ES-I3 (cell line): ENCODE data around the gene TRIM68.

Experiments used
- H3K36me3 ChIP-seq: 2 replicates; pipeline ENCODE4 v1.6.1; 2013; ENCODE audit warnings: mild to moderate bottlenecking, low read length, control low read depth, moderate library complexity; ENCODE audit not compliant: insufficient read depth
- H3K4me1 ChIP-seq: 2 replicates; pipeline ENCODE4 v1.6.1; 2013; ENCODE audit warnings: mild to moderate bottlenecking, control low read depth, low read length; ENCODE audit not compliant: insufficient read depth
- H3K9ac ChIP-seq: 2 replicates; pipeline ENCODE4 v1.6.1; 2013; ENCODE audit warnings: low read depth, mild to moderate bottlenecking, low read length, moderate library complexity
- H3K9me3 ChIP-seq: 2 replicates; pipeline ENCODE4 v1.6.1; 2013; ENCODE audit warnings: mild to moderate bottlenecking, low read length, moderate library complexity; ENCODE audit not compliant: control insufficient read depth, insufficient read depth

Gene TRIM68

DNA sequence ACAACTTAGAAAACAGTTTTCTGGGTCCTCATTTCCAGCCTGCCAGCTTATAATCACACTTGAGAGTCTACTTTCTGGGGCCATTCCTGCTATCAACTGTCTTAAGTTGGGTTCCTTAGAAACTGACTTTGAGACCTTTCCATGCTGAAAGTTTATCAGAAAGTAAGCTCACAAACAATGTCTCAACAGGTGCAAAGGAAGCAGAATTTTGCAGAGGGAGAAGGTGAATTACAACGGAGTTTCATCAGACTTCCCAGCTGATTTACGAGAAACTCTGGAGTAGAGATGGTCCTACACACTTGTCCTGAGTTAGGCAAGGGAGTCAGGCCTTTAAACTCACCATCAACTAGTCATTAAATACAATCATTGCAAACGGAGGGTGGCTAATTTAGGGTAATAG is 31.2 kb downstream of the TRIM68 start:
- Histone ChIP-seq H3K9ac (no peak overlapping the region), H3K9me3 (no peaks in the 10 kb centered on the region), H3K36me3 (no peaks in the 10 kb centered on the region), H3K4me1 (peaks cover 2% of the 10 kb centered on the region; the same call in 1 of the 2 replicates)

DNA sequence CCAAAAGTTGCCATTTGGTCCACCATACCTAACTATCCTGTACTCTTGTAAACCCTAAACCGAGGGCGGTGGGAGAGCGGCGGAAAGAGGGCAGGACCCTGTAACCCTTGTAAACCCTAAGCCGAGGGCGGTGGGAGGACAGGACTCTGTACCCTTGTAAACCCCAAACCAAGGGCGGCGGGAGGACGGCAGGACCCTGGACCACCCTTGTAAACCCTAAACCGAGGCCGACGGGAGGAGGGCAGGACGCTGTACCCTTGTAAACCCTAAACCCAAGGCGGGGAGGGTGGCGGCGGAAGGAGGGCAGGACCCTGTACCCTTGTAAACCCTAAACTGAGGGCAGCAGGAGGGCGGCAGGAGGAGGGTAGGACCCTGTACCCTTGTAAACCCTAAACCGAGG is 39.0 kb downstream of the TRIM68 start:
- Histone ChIP-seq H3K9me3 (no peaks in the 10 kb centered on the region), H3K9ac (no peak overlapping the region), H3K36me3 (no peaks in the 10 kb centered on the region), H3K4me1 (peaks cover 9% of the 10 kb centered on the region; the same call in 1 of the 2 replicates)

GRCh38 chr11:4565371-4565770 is 42.7 kb downstream of the TRIM68 start:
- Histone ChIP-seq H3K9me3 (no peaks in the 10 kb centered on the region), H3K4me1 (no peaks in the 10 kb centered on the region), H3K9ac (no peak overlapping the region)

GRCh38 chr11:4560467-4560866 is 47.6 kb downstream of the TRIM68 start:
- Histone ChIP-seq H3K9ac (no peak overlapping the region), H3K4me1 (no peaks in the 10 kb centered on the region), H3K9me3 (no peaks in the 10 kb centered on the region), H3K36me3 (no peaks in the 10 kb centered on the region)

More at GRCh38 chr11:4565371-4565770, 42.7 kb downstream of the TRIM68 start:
- H3K36me3 ChIP-seq: no peaks in the 10 kb centered on the region

- Histone ChIP-seq H3K9ac (no peak overlapping the region), H3K36me3 (no peaks in the 10 kb centered on the region), H3K9me3 (no peaks in the 10 kb centered on the region), H3K4me1 (no peaks in the 10 kb centered on the region)
Observed at GRCh38 chr11:4559527-4560440, 48.2 kb downstream of the TRIM68 start.

DNA sequence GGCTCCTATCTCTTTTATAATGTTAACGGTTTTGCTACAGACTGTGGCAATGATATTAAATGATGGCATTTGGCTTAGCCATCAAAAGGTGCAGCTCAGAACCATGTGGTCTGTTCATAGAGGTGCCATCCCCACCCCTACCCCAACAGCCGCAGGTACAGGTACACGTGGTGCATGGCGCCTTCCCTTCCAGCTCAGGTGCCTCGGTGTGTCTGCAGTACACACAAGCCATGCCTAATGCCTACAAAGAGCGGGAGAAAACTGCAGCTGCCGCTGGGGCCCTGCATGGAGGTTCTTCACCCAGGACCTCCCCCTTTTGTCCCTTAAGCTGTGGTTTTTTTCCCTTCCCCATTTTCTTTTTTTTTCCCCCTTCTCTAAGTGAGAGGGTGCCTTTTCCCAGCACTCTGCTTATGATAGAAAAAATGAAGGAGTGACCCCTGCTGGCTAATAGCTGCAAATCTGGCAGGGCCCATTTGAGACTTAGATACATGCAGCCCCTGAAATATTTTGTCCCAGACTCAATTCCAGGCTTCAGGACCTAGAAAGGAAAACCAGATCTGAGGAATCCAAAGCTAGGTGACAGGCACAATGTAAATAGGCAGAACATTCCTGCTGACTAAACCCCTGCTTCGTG is 56.6 kb downstream of the TRIM68 start:
- H3K9me3 ChIP-seq: no peaks in the 10 kb centered on the region
- H3K36me3 ChIP-seq: no peaks in the 10 kb centered on the region
- H3K9ac ChIP-seq: no peak overlapping the region
- H3K4me1 ChIP-seq: no peaks in the 10 kb centered on the region
